DOHH2 (cell line): ENCODE data around the gene SMCHD1.

ENCODE experiments used
- H3F3A ChIP-seq: fragments of 200-600 bp; sonication (generic), shearing (Covaris generic); 2 replicates; pipeline ENCODE4 v1.6.0; 2016; ENCODE audit warnings: antibody characterized with exemption, mild to moderate bottlenecking; ENCODE audit not compliant: control insufficient read depth, insufficient read depth
- H3K27ac ChIP-seq: fragments of 200-600 bp; sonication (generic); 2 replicates; pipeline ENCODE4 v1.5.1; 2014; ENCODE audit warnings: low read depth, mild to moderate bottlenecking, low read length, moderate library complexity
- H3K27me3 ChIP-seq: fragments of 200-600 bp; sonication (generic); 2 replicates; pipeline ENCODE4 v1.6.1; 2014; ENCODE audit warnings: mild to moderate bottlenecking, low read length, mixed read lengths; ENCODE audit not compliant: control insufficient read depth
- H3K36me3 ChIP-seq: fragments of 200-600 bp; sonication (generic); 2 replicates; pipeline ENCODE4 v1.6.1; 2014; ENCODE audit warnings: mild to moderate bottlenecking, low read length, moderate library complexity, mixed read lengths; ENCODE audit not compliant: control insufficient read depth
- H3K4me1 ChIP-seq: fragments of 200-600 bp; sonication (generic); 2 replicates; pipeline ENCODE4 v1.6.1; 2014; ENCODE audit warnings: mild to moderate bottlenecking, low read length, mixed read lengths; ENCODE audit not compliant: control insufficient read depth
- H3K4me2 ChIP-seq: fragments of 200-600 bp; sonication (generic); 2 replicates; pipeline ENCODE4 v1.6.0; 2014; ENCODE audit warnings: mild to moderate bottlenecking, low read length, moderate library complexity
- H3K4me3 ChIP-seq: fragments of 200-600 bp; sonication (generic); 2 replicates; pipeline ENCODE4 v1.5.1; 2014; ENCODE audit warnings: mild to moderate bottlenecking, low read length, mixed read lengths
- H3K79me2 ChIP-seq: fragments of 200-600 bp; sonication (generic); 2 replicates; pipeline ENCODE4 v1.6.1; 2014; ENCODE audit warnings: mild to moderate bottlenecking, low read length, mixed read lengths; ENCODE audit not compliant: control insufficient read depth
- H3K9me2 ChIP-seq: fragments of 200-600 bp; sonication (generic); replicated peaks from 2 replicates; pipeline ENCODE4 v1.6.1; 2014; ENCODE audit warnings: mild to moderate bottlenecking, low read length, mixed read lengths; ENCODE audit not compliant: control insufficient read depth
- H3K9me3 ChIP-seq: fragments of 200-600 bp; sonication (generic); 2 replicates; pipeline ENCODE4 v1.6.1; 2014; ENCODE audit warnings: antibody characterized with exemption, low read length, mixed read lengths; ENCODE audit not compliant: control insufficient read depth, insufficient read depth
- H4K20me1 ChIP-seq: fragments of 200-600 bp; sonication (generic); 2 replicates; pipeline ENCODE4 v1.6.0; 2014; ENCODE audit warnings: low read depth, mild to moderate bottlenecking, antibody characterized with exemption, low read length, moderate library complexity; ENCODE audit not compliant: control insufficient read depth, insufficient read depth
- EZH2phosphoT487 ChIP-seq: fragments of 200-600 bp; sonication (generic); IDR thresholded peaks from 2 replicates; pipeline ENCODE4 v1.6.1; 2017; ENCODE audit warnings: borderline replicate concordance, mild to moderate bottlenecking, antibody characterized with exemption, low read length, moderate library complexity, mixed read lengths
- TF ChIP-seq, protein P1 (sequence below): fragments of 200-600 bp; sonication (generic); IDR thresholded peaks from one replicate; pipeline ENCODE4 v1.5.1; 2014; ENCODE audit warnings: antibody characterized with exemption, mild to moderate bottlenecking, low read depth, low read length; ENCODE audit not compliant: poor library complexity, severe bottlenecking

The SMCHD1 gene

DNA sequence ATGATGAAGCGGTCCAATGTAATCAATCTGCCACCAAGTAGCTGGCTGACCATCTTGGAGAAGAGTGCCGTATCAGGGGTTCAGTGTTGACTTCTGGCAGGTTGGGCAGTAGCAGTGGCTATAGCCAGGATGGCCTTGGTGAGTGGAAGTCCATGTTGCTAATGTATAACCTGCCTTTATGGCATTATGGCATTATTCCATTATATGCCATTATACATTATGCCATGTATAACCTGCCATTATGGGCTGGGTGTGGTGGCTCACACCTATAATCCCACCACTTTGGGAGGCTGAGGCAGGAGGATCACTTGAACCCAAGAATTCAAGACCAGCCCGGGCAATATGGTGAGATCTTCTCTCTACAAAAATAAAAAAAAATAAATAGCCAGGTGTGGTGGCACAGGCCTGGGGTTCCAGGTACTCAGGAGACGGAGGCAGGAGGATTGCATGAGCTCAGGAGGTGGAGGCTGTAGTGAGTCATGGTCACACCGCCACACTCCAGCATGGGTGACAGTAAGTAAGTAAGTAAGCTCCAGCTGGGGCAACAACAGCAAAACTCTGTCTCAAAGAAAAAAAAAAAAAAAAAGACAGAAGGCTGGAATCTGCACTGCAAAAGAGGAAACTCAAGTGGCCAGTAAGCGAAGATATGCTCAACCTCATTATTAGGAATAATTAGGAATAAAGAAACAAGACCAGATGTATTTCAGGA is 166.8 kb downstream of the SMCHD1 start:
- Histone ChIP-seq H3K27ac (no peak overlapping the region), H3K79me2 (no peaks in the 10 kb centered on the region), H4K20me1 (no peaks in the 10 kb centered on the region), H3K9me3 (no peaks in the 10 kb centered on the region), H3K36me3 (no peaks in the 10 kb centered on the region), H3F3A (no peaks in the 10 kb centered on the region), H3K4me3 (no peak overlapping the region), H3K4me2 (no peak overlapping the region), H3K27me3 (peaks cover 7% of the 10 kb centered on the region; the same call in 1 of the 2 replicates), H3K4me1 (no peaks in the 10 kb centered on the region), H3K9me2 (no peaks in the 10 kb centered on the region)
- TF ChIP-seq, protein P1, sequence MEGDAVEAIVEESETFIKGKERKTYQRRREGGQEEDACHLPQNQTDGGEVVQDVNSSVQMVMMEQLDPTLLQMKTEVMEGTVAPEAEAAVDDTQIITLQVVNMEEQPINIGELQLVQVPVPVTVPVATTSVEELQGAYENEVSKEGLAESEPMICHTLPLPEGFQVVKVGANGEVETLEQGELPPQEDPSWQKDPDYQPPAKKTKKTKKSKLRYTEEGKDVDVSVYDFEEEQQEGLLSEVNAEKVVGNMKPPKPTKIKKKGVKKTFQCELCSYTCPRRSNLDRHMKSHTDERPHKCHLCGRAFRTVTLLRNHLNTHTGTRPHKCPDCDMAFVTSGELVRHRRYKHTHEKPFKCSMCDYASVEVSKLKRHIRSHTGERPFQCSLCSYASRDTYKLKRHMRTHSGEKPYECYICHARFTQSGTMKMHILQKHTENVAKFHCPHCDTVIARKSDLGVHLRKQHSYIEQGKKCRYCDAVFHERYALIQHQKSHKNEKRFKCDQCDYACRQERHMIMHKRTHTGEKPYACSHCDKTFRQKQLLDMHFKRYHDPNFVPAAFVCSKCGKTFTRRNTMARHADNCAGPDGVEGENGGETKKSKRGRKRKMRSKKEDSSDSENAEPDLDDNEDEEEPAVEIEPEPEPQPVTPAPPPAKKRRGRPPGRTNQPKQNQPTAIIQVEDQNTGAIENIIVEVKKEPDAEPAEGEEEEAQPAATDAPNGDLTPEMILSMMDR, result no peak
- no peak for TF ChIP-seq EZH2phosphoT487

DNA sequence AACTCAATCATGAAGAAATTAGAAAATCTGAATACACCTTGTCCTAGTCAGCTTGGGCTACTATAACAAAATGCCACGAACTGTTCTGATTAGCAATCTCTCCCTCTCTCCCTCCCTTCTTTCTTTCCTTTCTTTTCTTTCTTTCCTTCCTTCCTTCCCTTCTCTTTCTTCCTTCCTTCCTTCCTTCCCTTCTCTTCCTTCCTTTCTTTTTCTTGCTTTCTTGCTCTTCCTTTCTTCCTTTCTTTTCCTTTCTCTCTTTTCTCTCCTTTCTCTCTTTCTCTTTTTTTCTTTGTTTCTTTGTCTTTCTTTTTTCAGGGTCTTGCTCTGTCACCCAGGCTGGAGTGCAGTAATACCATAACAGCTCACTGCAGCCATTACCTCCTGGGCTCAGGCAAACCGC is 167.7 kb downstream of the SMCHD1 start:
- Histone ChIP-seq H3K9me3 (no peaks in the 10 kb centered on the region), H3F3A (no peaks in the 10 kb centered on the region), H4K20me1 (no peaks in the 10 kb centered on the region), H3K36me3 (no peaks in the 10 kb centered on the region), H3K27me3 (peaks cover 7% of the 10 kb centered on the region; the same call in 1 of the 2 replicates), H3K27ac (no peak overlapping the region), H3K79me2 (no peaks in the 10 kb centered on the region), H3K4me1 (no peaks in the 10 kb centered on the region), H3K9me2 (no peaks in the 10 kb centered on the region), H3K4me2 (no peak overlapping the region), H3K4me3 (no peak overlapping the region)
- TF ChIP-seq, protein P1, result no peak
- no peak for TF ChIP-seq EZH2phosphoT487

DNA sequence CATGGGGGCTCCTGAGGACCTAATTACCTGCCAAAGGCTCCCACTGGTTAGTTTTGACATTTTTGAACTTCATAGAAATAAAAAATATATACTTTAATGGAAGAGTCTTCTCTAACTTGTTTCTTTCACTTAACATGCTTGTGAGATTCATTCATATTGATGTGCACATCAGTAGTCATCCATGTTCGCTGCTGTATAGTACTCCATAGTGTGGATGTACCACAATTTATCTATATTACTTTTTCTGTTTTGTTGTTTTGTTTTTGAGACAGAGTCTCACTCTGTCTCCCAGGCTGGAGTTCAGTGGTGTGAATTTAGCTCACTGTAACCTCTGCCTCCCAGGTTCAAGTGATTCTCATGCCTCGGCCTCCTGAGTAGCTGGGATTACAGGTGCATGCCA is 168.4 kb downstream of the SMCHD1 start:
- H4K20me1 ChIP-seq, result no peaks in the 10 kb centered on the region

More for the DNA sequence above, 168.4 kb downstream of the SMCHD1 start:
- H3K9me3 ChIP-seq, result no peaks in the 10 kb centered on the region
- no peaks in the 10 kb centered on the region for H3K79me2 ChIP-seq
- peaks cover 5% of the 10 kb centered on the region; the same call in 1 of the 2 replicates for H3K27me3 ChIP-seq
- H3F3A ChIP-seq, result no peaks in the 10 kb centered on the region
- H3K4me3 ChIP-seq, result no peak overlapping the region
- no peaks in the 10 kb centered on the region for H3K4me1 ChIP-seq
- H3K9me2 ChIP-seq, result no peaks in the 10 kb centered on the region
- no peak overlapping the region for H3K27ac ChIP-seq
- H3K36me3 ChIP-seq, result no peaks in the 10 kb centered on the region
- no peak overlapping the region for H3K4me2 ChIP-seq
- TF ChIP-seq EZH2phosphoT487, result no peak
- TF ChIP-seq, protein P1, result no peak
